IPS-18c (cell line): ENCODE results near the gene FAM107B.

ENCODE experiments used
- H3K4me3 ChIP-seq: 2 replicates; pipeline ENCODE4 v1.7.0; 2013; ENCODE audit warnings: low read depth, mild to moderate bottlenecking, low read length, moderate library complexity; ENCODE audit not compliant: insufficient read depth
- H3K9me3 ChIP-seq: one replicate; pipeline ENCODE4 v1.6.1; 2013; ENCODE audit warnings: mild to moderate bottlenecking, low read length, moderate library complexity; ENCODE audit not compliant: control insufficient read depth, insufficient read depth

The FAM107B gene

GRCh38 chr10:14687340-14687739 is 87.4 kb downstream of the FAM107B start:
- Histone ChIP-seq H3K4me3 (no peak overlapping the region), H3K9me3 (peaks cover 3% of the 10 kb centered on the region)

- H3K9me3 ChIP-seq = peaks cover 3% of the 10 kb centered on the region
- no peak overlapping the region for H3K4me3 ChIP-seq
These were observed 88.3 kb downstream of the FAM107B start for GRCh38 chr10:14686356-14686755.

GRCh38 chr10:14684354-14684753 is 90.3 kb downstream of the FAM107B start:
- peaks cover 3% of the 10 kb centered on the region for H3K9me3 ChIP-seq
- H3K4me3 ChIP-seq = no peak overlapping the region

GRCh38 chr10:14683256-14683655 is 91.4 kb downstream of the FAM107B start:
- Histone ChIP-seq H3K9me3 (peaks cover 3% of the 10 kb centered on the region), H3K4me3 (no peak overlapping the region)

- Histone ChIP-seq H3K4me3 (no peak overlapping the region), H3K9me3 (peaks cover 3% of the 10 kb centered on the region)
These were observed 92.9 kb downstream of the FAM107B start for GRCh38 chr10:14681802-14682201.

- Histone ChIP-seq H3K9me3 (peaks cover 3% of the 10 kb centered on the region), H3K4me3 (no peak overlapping the region)
These were observed 93.4 kb downstream of the FAM107B start for GRCh38 chr10:14681305-14681704.

GRCh38 chr10:14678637-14679036 is 96.1 kb downstream of the FAM107B start:
- H3K4me3 ChIP-seq = no peak overlapping the region

GRCh38 chr10:14676732-14677131 is 98.0 kb downstream of the FAM107B start:
- no peaks in the 10 kb centered on the region for H3K9me3 ChIP-seq
- H3K4me3 ChIP-seq = no peak overlapping the region

More at GRCh38 chr10:14678637-14679036, 96.1 kb downstream of the FAM107B start:
- H3K9me3 ChIP-seq = no peaks in the 10 kb centered on the region

GRCh38 chr10:14674376-14675050 is 100.2 kb downstream of the FAM107B start:
- peaks cover 2% of the 10 kb centered on the region for H3K9me3 ChIP-seq

GRCh38 chr10:14673189-14673861 is 101.4 kb downstream of the FAM107B start:
- Histone ChIP-seq H3K9me3 (peaks cover 2% of the 10 kb centered on the region), H3K4me3 (no peak overlapping the region)

More at GRCh38 chr10:14674376-14675050, 100.2 kb downstream of the FAM107B start:
- H3K4me3 ChIP-seq = no peak overlapping the region

GRCh38 chr10:14671386-14671831 is 103.3 kb downstream of the FAM107B start:
- Histone ChIP-seq H3K9me3 (peaks cover 2% of the 10 kb centered on the region), H3K4me3 (no peak overlapping the region)

- Histone ChIP-seq H3K4me3 (no peak overlapping the region), H3K9me3 (peaks cover 2% of the 10 kb centered on the region)
These were observed 104.0 kb downstream of the FAM107B start for GRCh38 chr10:14670551-14671240.

- Histone ChIP-seq H3K4me3 (no peak overlapping the region), H3K9me3 (peaks cover 2% of the 10 kb centered on the region)
These were observed 105.1 kb downstream of the FAM107B start for GRCh38 chr10:14669576-14669975.

GRCh38 chr10:14667781-14668180 is 106.9 kb downstream of the FAM107B start:
- no peak overlapping the region for H3K4me3 ChIP-seq
- H3K9me3 ChIP-seq = peaks cover 2% of the 10 kb centered on the region

GRCh38 chr10:14667280-14667679 is 107.4 kb downstream of the FAM107B start:
- peaks cover 2% of the 10 kb centered on the region for H3K9me3 ChIP-seq

GRCh38 chr10:14665865-14666857 is 108.5 kb downstream of the FAM107B start:
- H3K9me3 ChIP-seq = peaks cover under 1% of the 10 kb centered on the region
- no peak overlapping the region for H3K4me3 ChIP-seq

More at GRCh38 chr10:14667280-14667679, 107.4 kb downstream of the FAM107B start:
- no peak overlapping the region for H3K4me3 ChIP-seq

GRCh38 chr10:14665304-14665703 is 109.4 kb downstream of the FAM107B start:
- Histone ChIP-seq H3K9me3 (no peaks in the 10 kb centered on the region), H3K4me3 (no peak overlapping the region)
